Neural progenitor cell (in vitro differentiated cells): ENCODE results near the gene AHI1.

Experiments used
- EZH2 ChIP-seq: fragments of 200-600 bp; sonication (generic); IDR thresholded peaks from 2 replicates; pipeline ENCODE4 v1.6.1; 2017; ENCODE audit warnings: antibody characterized with exemption, mild to moderate bottlenecking, moderate library complexity
- TF ChIP-seq, protein P1 (sequence below): fragments of 200-600 bp; sonication (generic); IDR thresholded peaks from 2 replicates; pipeline ENCODE4 v1.5.1; 2017; ENCODE audit warnings: antibody characterized with exemption, mild to moderate bottlenecking

DNA sequence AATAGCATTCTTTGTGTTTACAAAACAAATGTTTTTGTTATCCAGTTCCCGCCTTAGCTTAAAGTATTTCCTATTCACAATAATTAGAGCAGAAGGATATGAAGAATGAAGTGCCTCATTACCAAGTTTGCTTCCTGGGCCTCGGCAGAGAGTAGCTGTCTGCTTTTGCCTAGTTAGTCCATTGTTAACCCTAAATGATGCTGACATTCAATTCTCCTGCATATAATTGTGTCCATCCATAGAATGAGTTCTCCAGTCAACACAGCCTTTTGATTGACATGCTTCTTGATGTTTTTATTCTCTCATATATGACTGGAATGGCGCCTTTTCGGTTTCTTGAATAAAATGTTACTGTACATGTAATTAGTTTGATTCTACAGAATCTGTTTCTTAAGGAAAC lies 215.6 kb downstream of the AHI1 start:
- TF ChIP-seq EZH2 = no peak
- TF ChIP-seq, protein P1, sequence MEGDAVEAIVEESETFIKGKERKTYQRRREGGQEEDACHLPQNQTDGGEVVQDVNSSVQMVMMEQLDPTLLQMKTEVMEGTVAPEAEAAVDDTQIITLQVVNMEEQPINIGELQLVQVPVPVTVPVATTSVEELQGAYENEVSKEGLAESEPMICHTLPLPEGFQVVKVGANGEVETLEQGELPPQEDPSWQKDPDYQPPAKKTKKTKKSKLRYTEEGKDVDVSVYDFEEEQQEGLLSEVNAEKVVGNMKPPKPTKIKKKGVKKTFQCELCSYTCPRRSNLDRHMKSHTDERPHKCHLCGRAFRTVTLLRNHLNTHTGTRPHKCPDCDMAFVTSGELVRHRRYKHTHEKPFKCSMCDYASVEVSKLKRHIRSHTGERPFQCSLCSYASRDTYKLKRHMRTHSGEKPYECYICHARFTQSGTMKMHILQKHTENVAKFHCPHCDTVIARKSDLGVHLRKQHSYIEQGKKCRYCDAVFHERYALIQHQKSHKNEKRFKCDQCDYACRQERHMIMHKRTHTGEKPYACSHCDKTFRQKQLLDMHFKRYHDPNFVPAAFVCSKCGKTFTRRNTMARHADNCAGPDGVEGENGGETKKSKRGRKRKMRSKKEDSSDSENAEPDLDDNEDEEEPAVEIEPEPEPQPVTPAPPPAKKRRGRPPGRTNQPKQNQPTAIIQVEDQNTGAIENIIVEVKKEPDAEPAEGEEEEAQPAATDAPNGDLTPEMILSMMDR = no peak
